ENCODE data around the gene HAUS2. TPM values are rescaled to one million over a fixed set of nuclear protein-coding genes. Genes with fewer than 3 reads are reported as not detected.
"Not testable (repeated sequence)": the region's sequence is repeated elsewhere in the genome, so short reads cannot be mapped to it uniquely, and the experiment has no call there.

The HAUS2 gene
- total and polyA plus RNA-seq, 2 donors (not counting 3 experiments of a cell fraction or from before 2014, with no cell fraction given): 12.6 to 33.5 TPM

GRCh38 chr15:42553554-42553953 lies 4.9 kb downstream of the HAUS2 start:
- FAIRE-seq (no peak), DNase-seq (ENCODE audit: low read depth, low spot score) (no peak)
- TF ChIP-seq CTCF (IDR thresholded peaks at IDR 0.05; ENCODE audit: extremely low read depth in 1 of 2, insufficient read depth in 1 of 2, low read depth in 1 of 2, low read length in 2 of 2) (no peak), POLR2A (IDR thresholded peaks at IDR 0.05; ENCODE audit: low read depth, low read length) (no peak), JUN (IDR thresholded peaks at IDR 0.05; ENCODE audit: borderline replicate concordance, insufficient read depth, insufficient read length, low read depth) (no peak), EZH2 (IDR thresholded peaks at IDR 0.05; ENCODE audit: borderline replicate concordance, low read depth, low read length, severe bottlenecking) (no peak), GATA2 (IDR thresholded peaks at IDR 0.05; ENCODE audit: insufficient read depth, insufficient read length, low read depth, low read length) (no peak), POLR2AphosphoS5 (IDR thresholded peaks at IDR 0.05; ENCODE audit: insufficient read depth, low read depth, low read length) (no peak), MAX (IDR thresholded peaks at IDR 0.05; ENCODE audit: insufficient read depth, insufficient read length) (no peak), FOS (IDR thresholded peaks at IDR 0.05; ENCODE audit: borderline replicate concordance, insufficient read depth, low read length) (no peak), MYC (IDR thresholded peaks at IDR 0.05; ENCODE audit: low read depth, low read length) (no peak)
- Histone ChIP-seq H3K4me2 (ENCODE audit: insufficient read depth, low read length) (no peak overlapping the region), H3K9me1 (replicated peaks; ENCODE audit: control insufficient read depth, extremely low read depth, insufficient read depth, low read length) (no peaks in the 10 kb centered on the region), H3K9ac (replicated peaks; ENCODE audit: extremely low read depth, insufficient read depth, low read length) (no peak overlapping the region), H2AFZ (ENCODE audit: low read depth, low read length) (no peak overlapping the region), H3K27me3 (ENCODE audit: control insufficient read depth in 2 of 2, insufficient read depth in 2 of 2, low read length in 2 of 2) (no peaks in the 10 kb centered on the region), H3K27ac (ENCODE audit: insufficient read depth, low read depth, low read length) (no peak overlapping the region), H3K4me3 (replicated peaks in 1 of 3; ENCODE audit: insufficient read depth in 1 of 3, low read depth in 1 of 3, low read length in 3 of 3) (no peak overlapping the region), H3K36me3 (ENCODE audit: control insufficient read depth in 2 of 2, extremely low read depth in 1 of 2, insufficient read depth in 2 of 2, low read length in 2 of 2) (no peaks in the 10 kb centered on the region), H3K4me1 (ENCODE audit: control insufficient read depth, extremely low read depth, insufficient read depth, low read length) (peaks cover 6% of the 10 kb centered on the region), H3K9me3 (replicated peaks; ENCODE audit: control insufficient read depth, insufficient read depth, low read length) (no peaks in the 10 kb centered on the region), H4K20me1 (replicated peaks; ENCODE audit: control insufficient read depth, extremely low read depth, insufficient read depth, low read length) (peaks cover 5% of the 10 kb centered on the region), H3K79me2 (ENCODE audit: control insufficient read depth, insufficient read depth, low read length) (peaks cover 70% of the 10 kb centered on the region)
- POLR2A ChIA-PET: no interaction called here
- CTCF ChIA-PET: no interaction called here
- dilution Hi-C loops (cut with MboI; ENCODE audit: extremely low pct_ligation_motif_present, low sequenced_read_pairs): no loop called here
- no TSS peak for BruUV-seq (replicated peaks)
- intact Hi-C loops (cut with micrococcal nuclease): no loop called here

GRCh38 chr15:42556550-42557207 lies 8.0 kb downstream of the HAUS2 start:
- H2AFZ ChIP-seq (ENCODE audit: low read depth, low read length); dilution Hi-C loops (cut with MboI; ENCODE audit: extremely low pct_ligation_motif_present, low sequenced_read_pairs); H3K36me3 ChIP-seq (ENCODE audit: control insufficient read depth in 2 of 2, extremely low read depth in 1 of 2, insufficient read depth in 2 of 2, low read length in 2 of 2); H3K27me3 ChIP-seq (ENCODE audit: control insufficient read depth in 2 of 2, insufficient read depth in 2 of 2, low read length in 2 of 2); H3K9me1 ChIP-seq (replicated peaks; ENCODE audit: control insufficient read depth, extremely low read depth, insufficient read depth, low read length); H4K20me1 ChIP-seq (replicated peaks; ENCODE audit: control insufficient read depth, extremely low read depth, insufficient read depth, low read length); BruUV-seq (replicated peaks); H3K9ac ChIP-seq (replicated peaks; ENCODE audit: extremely low read depth, insufficient read depth, low read length); FAIRE-seq; H3K27ac ChIP-seq (ENCODE audit: insufficient read depth, low read depth, low read length); H3K4me3 ChIP-seq (replicated peaks in 1 of 3; ENCODE audit: insufficient read depth in 1 of 3, low read depth in 1 of 3, low read length in 3 of 3); intact Hi-C loops (cut with micrococcal nuclease); DNase-seq (ENCODE audit: low read depth, low spot score); H3K9me3 ChIP-seq (replicated peaks; ENCODE audit: control insufficient read depth, insufficient read depth, low read length); H3K4me2 ChIP-seq (ENCODE audit: insufficient read depth, low read length); H3K4me1 ChIP-seq (ENCODE audit: control insufficient read depth, extremely low read depth, insufficient read depth, low read length): not testable (repeated sequence)
- ChIA-PET POLR2A (interaction anchor here (0.6 kb wide), 1 partner anchor 19 kb away, joined by 3 read pairs; the partner anchor contains the start of gene STARD9), CTCF (interaction anchor here (1.5 kb wide), 1 partner anchor 93 kb away, joined by 3 read pairs; no protein-coding TSS in a partner anchor)
- H3K79me2 ChIP-seq (ENCODE audit: control insufficient read depth, insufficient read depth, low read length): peaks cover 43% of the 10 kb centered on the region

Data from endothelial cell of umbilical vein (primary cell).